Breast epithelium (tissue), 4 donors: ENCODE measurements around the gene CHRNA1. TPM values are rescaled to one million over a fixed set of nuclear protein-coding genes. Genes with fewer than 3 reads are reported as not detected.

ENCODE experiments used
- DNase-seq, 2 donors: peaks; one replicate each; pipeline ENCODE4 v3.0.0-alpha.2; 2019; ENCODE audit warnings: low spot score in 2 of 2
- H3K27ac ChIP-seq, 2 donors: fragments of 200-600 bp; sonication (generic) in 1 of 2; one replicate each; pipeline ENCODE4 v1.5.1; 2016 to 2019; ENCODE audit warnings: mild to moderate bottlenecking in 1 of 2
- H3K27me3 ChIP-seq, 2 donors: fragments of 200-600 bp; sonication (generic) in 1 of 2; one replicate each; pipeline versions ENCODE4 v1.5.1 to v1.6.0; 2017 to 2019; ENCODE audit warnings: control low read depth in 1 of 2, mild to moderate bottlenecking in 1 of 2
- H3K36me3 ChIP-seq: fragments of 200-600 bp; one replicate; pipeline ENCODE4 v1.5.1; 2019
- H3K4me1 ChIP-seq, 2 donors: fragments of 200-600 bp; sonication (generic); one replicate each; pipeline ENCODE4 v1.5.1; 2016 to 2019; ENCODE audit warnings: control low read depth in 1 of 2
- H3K4me3 ChIP-seq, 3 donors: fragments of 200-600 bp; sonication (generic); 1 replicate in 2 of 3; 2 replicates in 1 of 3; pipeline ENCODE4 v1.5.1; 2016 to 2019; ENCODE audit warnings: mild to moderate bottlenecking in 3 of 3, moderate library complexity in 2 of 3
- H3K9me3 ChIP-seq, 2 donors: fragments of 200-600 bp; sonication (generic) in 1 of 2; one replicate each; pipeline ENCODE4 v1.5.1; 2016 to 2019; ENCODE audit warnings: control low read depth in 1 of 2
- CTCF ChIP-seq, 3 donors: fragments of 450-650 bp; IDR thresholded peaks; one replicate each; pipeline ENCODE4 v1.5.1; 2016 to 2017; ENCODE audit warnings: antibody characterized with exemption in 3 of 3, mild to moderate bottlenecking in 3 of 3, moderate library complexity in 3 of 3
- POLR2A ChIP-seq: fragments of 450-650 bp; IDR thresholded peaks from one replicate; pipeline ENCODE4 v1.6.1; 2016; ENCODE audit warnings: antibody characterized with exemption, mild to moderate bottlenecking, moderate library complexity
- POLR2AphosphoS5 ChIP-seq, 3 donors: sonication (generic); formaldehyde crosslinking; IDR thresholded peaks; one replicate each; pipeline ENCODE4 v1.6.1; 2017; ENCODE audit warnings: antibody characterized with exemption in 3 of 3
- intact Hi-C: fragments of 100-400 bp; cut with DNase I; formaldehyde crosslinking; loops from one replicate; pipeline ENCODE4 v1.15.1; 2023; ENCODE audit warnings: low total_unique reads
- total RNA-seq, 3 donors: library from RNA; depleted of rRNA; stranded (reverse); fragments of >200 nt; gene quantifications; one replicate each; pipeline ENCODE4 v1.1.0, GENCODE V29; 2016

The CHRNA1 gene
- total RNA-seq, 3 donors from 2014 or later = 8.2 TPM; not detected in 2

- no peak for DNase-seq
- Histone ChIP-seq H3K4me1 (no peaks in the 10 kb centered on the region), H3K4me3 (no peak overlapping the region), H3K9me3 (no peaks in the 10 kb centered on the region), H3K27ac (no peak overlapping the region), H3K27me3 (no peaks in the 10 kb centered on the region), H3K36me3 (no peaks in the 10 kb centered on the region)
- intact Hi-C loops = no loop called here
- TF ChIP-seq POLR2AphosphoS5 (IDR thresholded peaks at IDR 0.05) (no peak), POLR2A (no peak), CTCF (IDR thresholded peaks at IDR 0.05) (no peak)
These were observed 61.7 kb downstream of the CHRNA1 start for GRCh38 chr2:174702541-174702940.

- Histone ChIP-seq H3K4me3 (no peak overlapping the region), H3K9me3 (no peaks in the 10 kb centered on the region), H3K4me1 (no peaks in the 10 kb centered on the region), H3K36me3 (no peaks in the 10 kb centered on the region), H3K27me3 (no peaks in the 10 kb centered on the region), H3K27ac (no peak overlapping the region)
- TF ChIP-seq CTCF (IDR thresholded peaks at IDR 0.05) = peak; percentile 32 to 66 (median 51)
- no peak for TF ChIP-seq POLR2AphosphoS5 (IDR thresholded peaks at IDR 0.05)
- DNase-seq = no peak
- intact Hi-C loops = no loop called here
These were observed 64.1 kb downstream of the CHRNA1 start for GRCh38 chr2:174699993-174700766.

Other genes with a start within 250 kb of the CHRNA1 start
- gene WIPF1, start 166.7 kb downstream of the CHRNA1 start, total RNA-seq = 10 to 100 TPM; 17.6 to 43.2 (median 24.9) TPM
- gene CHN1, start 240.9 kb upstream of the CHRNA1 start, total RNA-seq = 10 to 100 TPM in 2 of 3 donors, 1 to 10 TPM in 1; 9.8 to 14.7 (median 13.4) TPM